IMR-90 (cell line): ENCODE results near the gene CRB1. TPM values are rescaled to one million over a fixed set of nuclear protein-coding genes. Genes with fewer than 3 reads are reported as not detected.

ENCODE experiments used
- ATAC-seq: fragments of 200-7000 bp; cut with Tn5 transposase; 2 replicates; pipeline ENCODE4 v1.9.1; 2020; ENCODE audit warnings: low read depth, mild to moderate bottlenecking, moderate library complexity
- BruUV-seq: library from RNA; stranded (reverse); fragments of 400-500 nt; replicated peaks from 2 replicates; lab custom pipeline; 2021; lab: Mats Ljungman, UMichigan
- CTCF ChIA-PET: fragments of 300-600 bp; formaldehyde crosslinking; extraction: SDS; loops from one replicate; lab custom pipeline; 2021; ENCODE audit warnings: antibody characterized with exemption; lab: Yijun Ruan, JAX
- POLR2A ChIA-PET: fragments of 300-600 bp; sonication (Branson Sonifier 250); formaldehyde crosslinking; loops from one replicate; lab custom pipeline; 2022; ENCODE audit warnings: antibody characterized with exemption; ENCODE audit not compliant: unreplicated experiment; lab: Charles Lee
- DNase-seq: peaks from one replicate; pipeline ENCODE4 v3.0.0; 2013
- H2AFZ ChIP-seq: replicated peaks from 2 replicates; pipeline ENCODE3; 2013; ENCODE audit warnings: low read length, mild to moderate bottlenecking; ENCODE audit not compliant: poor library complexity
- H2AK5ac ChIP-seq: 2 replicates; pipeline ENCODE4 v1.6.1; 2013; ENCODE audit warnings: low read depth, low read length, inconsistent platforms
- H2AK9ac ChIP-seq: replicated peaks from 2 replicates; pipeline ENCODE3; 2013; ENCODE audit warnings: mild to moderate bottlenecking, low read depth, low read length, moderate library complexity; ENCODE audit not compliant: poor library complexity
- H2BK120ac ChIP-seq: 2 replicates; pipeline ENCODE4 v1.6.1; 2013; ENCODE audit warnings: low read depth, low read length, inconsistent platforms
- H2BK15ac ChIP-seq: 3 replicates; pipeline ENCODE4 v1.6.1; 2013; ENCODE audit warnings: low read depth, low read length, inconsistent platforms
- H2BK20ac ChIP-seq: 2 replicates; pipeline ENCODE4 v1.6.1; 2013; ENCODE audit warnings: low read depth, mild to moderate bottlenecking, inconsistent platforms, low read length, moderate library complexity
- H2BK5ac ChIP-seq: 2 replicates; pipeline ENCODE4 v1.6.1; 2013; ENCODE audit warnings: mild to moderate bottlenecking, low read depth, low read length, inconsistent platforms; ENCODE audit not compliant: poor library complexity, severe bottlenecking
- H3K14ac ChIP-seq: replicated peaks from 2 replicates; pipeline ENCODE4 v1.6.1; 2013; ENCODE audit warnings: low read depth, low read length, inconsistent platforms
- H3K18ac ChIP-seq: 2 replicates; pipeline ENCODE4 v1.6.1; 2013; ENCODE audit warnings: low read depth, low read length, control low read depth
- H3K23ac ChIP-seq: 2 replicates; pipeline ENCODE4 v1.6.1; 2013; ENCODE audit warnings: low read depth, low read length, inconsistent platforms
- H3K27ac ChIP-seq: 2 replicates; pipeline ENCODE4 v1.5.1; 2013; ENCODE audit warnings: mild to moderate bottlenecking, control low read depth, low read length; ENCODE audit not compliant: insufficient read depth
- H3K27me3 ChIP-seq: 2 replicates; pipeline ENCODE4 v1.6.1; 2013; ENCODE audit warnings: low read length; ENCODE audit not compliant: control insufficient read depth, insufficient read depth
- H3K36me3 ChIP-seq: 2 replicates; pipeline ENCODE4 v1.6.1; 2013; ENCODE audit warnings: low read length, mixed read lengths; ENCODE audit not compliant: control insufficient read depth, insufficient read depth
- H3K4ac ChIP-seq: 2 replicates; pipeline ENCODE4 v1.6.1; 2013; ENCODE audit warnings: low read depth, low read length, inconsistent platforms
- H3K4me1 ChIP-seq: 2 replicates; pipeline ENCODE4 v1.6.1; 2013; ENCODE audit warnings: low read length, mixed read lengths; ENCODE audit not compliant: control insufficient read depth, insufficient read depth
- H3K4me2 ChIP-seq: 2 replicates; pipeline ENCODE4 v1.6.1; 2013; ENCODE audit warnings: low read depth, mild to moderate bottlenecking, control low read depth, low read length, moderate library complexity
- H3K4me3 ChIP-seq: 2 replicates; pipeline ENCODE4 v1.5.1; 2013; ENCODE audit warnings: low read depth, mild to moderate bottlenecking, control low read depth, low read length, moderate library complexity; ENCODE audit not compliant: insufficient read depth
- H3K56ac ChIP-seq: 2 replicates; pipeline ENCODE4 v1.6.1; 2013; ENCODE audit warnings: low read length, inconsistent platforms; ENCODE audit not compliant: insufficient read depth; ENCODE audit errors: extremely low read depth
- H3K79me1 ChIP-seq, 2 experiments: 2 replicates each; pipeline ENCODE4 v1.6.1; 2013; ENCODE audit warnings: low read length in 2 of 2, inconsistent platforms in 1 of 2, low read depth in 1 of 2
- H3K9ac ChIP-seq: 2 replicates; pipeline ENCODE4 v1.6.1; 2013; ENCODE audit warnings: low read depth, low read length, control low read depth
- H3K9me1 ChIP-seq: 2 replicates; pipeline ENCODE4 v1.6.1; 2013; ENCODE audit warnings: low read length, inconsistent platforms; ENCODE audit not compliant: insufficient read depth
- H3K9me3 ChIP-seq: 2 replicates; pipeline ENCODE4 v1.6.1; 2013; ENCODE audit warnings: low read length; ENCODE audit not compliant: control insufficient read depth, insufficient read depth
- H4K20me1 ChIP-seq: 2 replicates; pipeline ENCODE4 v1.6.1; 2013; ENCODE audit warnings: low read length, inconsistent platforms; ENCODE audit not compliant: insufficient read depth
- H4K5ac ChIP-seq: 2 replicates; pipeline ENCODE4 v1.6.1; 2013; ENCODE audit warnings: mild to moderate bottlenecking, low read depth, low read length, control low read depth
- H4K8ac ChIP-seq, 2 experiments: 2 replicates each; pipeline ENCODE4 v1.6.1; 2013; ENCODE audit warnings: low read depth in 2 of 2, low read length in 2 of 2, control low read depth in 1 of 2, inconsistent platforms in 1 of 2
- H4K91ac ChIP-seq: 2 replicates; pipeline ENCODE4 v1.6.1; 2013; ENCODE audit warnings: low read depth, low read length, inconsistent platforms; ENCODE audit not compliant: insufficient read depth
- BHLHE40 ChIP-seq: fragments of 150-350 bp; IDR thresholded peaks from 2 replicates; pipeline ENCODE4 v1.6.1; 2016; ENCODE audit warnings: mild to moderate bottlenecking, low read depth, low read length
- CEBPB ChIP-seq: IDR thresholded peaks from 2 replicates; pipeline ENCODE4 v1.6.1; 2012; ENCODE audit warnings: low read depth, low read length, improper control_type of control experiment
- CHD1 ChIP-seq: IDR thresholded peaks from 2 replicates; pipeline ENCODE4 v1.6.1; 2012; ENCODE audit warnings: low read depth, low read length, improper control_type of control experiment
- CTCF ChIP-seq: conservative IDR thresholded peaks from 2 replicates; pipeline ENCODE4 v1.5.1; 2012; ENCODE audit warnings: mild to moderate bottlenecking, low read depth, low read length, improper control_type of control experiment
- ELK1 ChIP-seq: fragments of 150-350 bp; IDR thresholded peaks from 2 replicates; pipeline ENCODE4 v1.6.1; 2016; ENCODE audit warnings: low read depth, mild to moderate bottlenecking, low read length, moderate library complexity, borderline replicate concordance
- FOS ChIP-seq: fragments of 150-350 bp; IDR thresholded peaks from 2 replicates; pipeline ENCODE4 v1.6.1; 2016; ENCODE audit warnings: low read depth, low read length
- MAFK ChIP-seq: IDR thresholded peaks from 2 replicates; pipeline ENCODE4 v1.6.1; 2012; ENCODE audit warnings: low read depth, low read length, improper control_type of control experiment
- MAZ ChIP-seq: IDR thresholded peaks from 2 replicates; pipeline ENCODE4 v1.6.1; 2012; ENCODE audit warnings: low read depth, mild to moderate bottlenecking, low read length, improper control_type of control experiment, moderate library complexity, borderline replicate concordance
- MXI1 ChIP-seq: IDR thresholded peaks from 2 replicates; pipeline ENCODE4 v1.6.1; 2012; ENCODE audit warnings: low read depth, mild to moderate bottlenecking, low read length, moderate library complexity, borderline replicate concordance
- NFE2L2 ChIP-seq: fragments of 150-350 bp; IDR thresholded peaks from 2 replicates; pipeline ENCODE4 v1.6.1; 2016; ENCODE audit warnings: low read depth, mild to moderate bottlenecking, low read length
- POLR2A ChIP-seq: IDR thresholded peaks from 2 replicates; pipeline ENCODE4 v1.6.1; 2012; ENCODE audit warnings: mild to moderate bottlenecking, low read depth, low read length
- RAD21 ChIP-seq: IDR thresholded peaks from 2 replicates; pipeline ENCODE4 v1.6.1; 2012; ENCODE audit warnings: low read length, improper control_type of control experiment
- RCOR1 ChIP-seq: IDR thresholded peaks from 2 replicates; pipeline ENCODE4 v1.6.1; 2012; ENCODE audit warnings: mild to moderate bottlenecking, low read length, improper control_type of control experiment; ENCODE audit not compliant: insufficient replicate concordance
- RFX5 ChIP-seq: IDR thresholded peaks from 2 replicates; pipeline ENCODE4 v1.8.0; 2012; ENCODE audit warnings: low read depth, mild to moderate bottlenecking, low read length, moderate library complexity
- SMC3 ChIP-seq: fragments of 150-350 bp; IDR thresholded peaks from 2 replicates; pipeline ENCODE4 v1.6.1; 2016; ENCODE audit warnings: low read depth, mild to moderate bottlenecking, antibody characterized with exemption, low read length, moderate library complexity
- USF2 ChIP-seq: fragments of 150-350 bp; IDR thresholded peaks from 2 replicates; pipeline ENCODE4 v1.6.1; 2017; ENCODE audit warnings: mild to moderate bottlenecking, antibody characterized with exemption, low read length, low read depth
- WGBS, 2 experiments: methylation state at CpG; one replicate each; pipeline versions ENCODE4 v1.1.5 to v1.1.7; 2013; ENCODE audit warnings: missing lambda C conversion rate in 2 of 2; ENCODE audit not compliant: insufficient read length in 1 of 2; ENCODE audit errors: extremely low coverage in 2 of 2; 5-methylcytosine and 5-hydroxymethylcytosine counted together
- dilution Hi-C: fragments of 300-500 bp; cut with HindIII; formaldehyde crosslinking; loops from one replicate; pipeline ENCODE4 v1.14.3; 2018; ENCODE audit warnings: low sequenced_read_pairs; ENCODE audit not compliant: unreplicated experiment
- in situ Hi-C: fragments of 300-500 bp; cut with MboI; formaldehyde crosslinking; loops from 3 replicates; pipeline ENCODE4 v1.14.3; 2019; ENCODE audit warnings: low sequenced_read_pairs, inconsistent platforms, mixed read lengths
- intact Hi-C: fragments of 100-400 bp; cut with micrococcal nuclease; formaldehyde crosslinking; loops from 2 replicates; pipeline ENCODE4 v1.10.0; 2022
- polyA plus RNA-seq, 3 experiments: library from polyadenylated mRNA; depleted of rRNA; stranded (reverse); fragments of >200 nt; gene quantifications; 2 replicates each; pipeline ENCODE4 v1.2.3, GENCODE V29; 2012; ENCODE audit warnings: low replicate concordance in 1 of 3
- total RNA-seq: library from RNA; depleted of rRNA; stranded (reverse); fragments of >200 nt; gene quantifications from 2 replicates; pipeline ENCODE4 v1.2.3, GENCODE V29; 2012

Gene CRB1
- total and polyA plus RNA-seq, 2 of the 4 experiments (the other 2 are of a cell fraction): not detected

- H3K23ac ChIP-seq: no peak overlapping the region
- no peak overlapping the region for H2BK20ac ChIP-seq
- peaks cover 1% of the 10 kb centered on the region; the same call in 1 of the 2 replicates for H3K27me3 ChIP-seq
- H3K18ac ChIP-seq: no peak overlapping the region
- ChIA-PET POLR2A (no interaction called here), CTCF (no interaction called here)
- H4K8ac ChIP-seq: no peak overlapping the region
- BruUV-seq: no TSS peak
- DNase-seq: no peak
- H3K56ac ChIP-seq: no peak overlapping the region
- TF ChIP-seq RCOR1 (no peak), MAZ (no peak), RFX5 (no peak), NFE2L2 (no peak), CHD1 (no peak), POLR2A (no peak), BHLHE40 (no peak), USF2 (no peak), FOS (no peak), MXI1 (no peak), ELK1 (no peak), SMC3 (no peak), RAD21 (no peak), CEBPB (no peak), CTCF (no peak), MAFK (no peak)
- no peaks in the 10 kb centered on the region for H3K9me1 ChIP-seq
- no peak overlapping the region for H3K4me3 ChIP-seq
- no peak overlapping the region for H3K9ac ChIP-seq
- H2AK5ac ChIP-seq: no peak overlapping the region
- H3K36me3 ChIP-seq: no peaks in the 10 kb centered on the region
- H2AFZ ChIP-seq: no peak overlapping the region
- intact Hi-C loops (no loop called here), in situ Hi-C loops (no loop called here), dilution Hi-C loops (no loop called here)
- no peak overlapping the region for H4K91ac ChIP-seq
- H3K27ac ChIP-seq: no peak overlapping the region
- H2BK120ac ChIP-seq: no peak overlapping the region
- no peaks in the 10 kb centered on the region for H4K20me1 ChIP-seq
- H3K9me3 ChIP-seq: no peaks in the 10 kb centered on the region
- H3K4me2 ChIP-seq: no peak overlapping the region
- no peaks in the 10 kb centered on the region for H3K4me1 ChIP-seq
- H3K14ac ChIP-seq: no peak overlapping the region
- no CpG with 5 or more reads among the region's 3 CpGs for WGBS, 2 experiments
- no peak overlapping the region for H2AK9ac ChIP-seq
- H2BK5ac ChIP-seq: no peak overlapping the region
- no peak overlapping the region for H4K5ac ChIP-seq
- no peak for ATAC-seq
- H2BK15ac ChIP-seq: no peak overlapping the region
- H3K79me1 ChIP-seq: no peaks in the 10 kb centered on the region
- no peak overlapping the region for H3K4ac ChIP-seq
Observed at GRCh38 chr1:197465528-197466327, 197.7 kb downstream of the CRB1 start.
